Measurements from ENCODE around the gene HPCAL1. TPM values are rescaled to one million over a fixed set of nuclear protein-coding genes. Genes with fewer than 3 reads are reported as not detected.

HPCAL1 gene
- total and polyA plus RNA-seq, 2 of the 8 experiments (the other 6 are each of a cell fraction or from before 2014, with no cell fraction given): 5.8 to 8.6 TPM

- H2BK5ac ChIP-seq (ENCODE audit: low read depth, low read length): no peak overlapping the region; the same call in 1 of the 2 replicates
- no peak overlapping the region for H3K14ac ChIP-seq (ENCODE audit: insufficient read length)
- peaks cover 0 to 2% (median 0%) of the 10 kb centered on the region in 4 experiments; a peak in 1 of 7 replicates for H3K4me1 ChIP-seq (replicated peaks in 1 of 4; ENCODE audit: control insufficient read depth in 3 of 4, insufficient read depth in 4 of 4, low read length in 3 of 4)
- peaks cover 0 to 11% of the 10 kb centered on the region in 2 experiments for H4K20me1 ChIP-seq (replicated peaks in 1 of 2; ENCODE audit: control insufficient read depth in 1 of 2, insufficient read depth in 2 of 2, low read length in 2 of 2)
- no peak overlapping the region for H2BK12ac ChIP-seq (ENCODE audit: low read depth, low read length)
- CTCF ChIA-PET (ENCODE audit: partially characterized antibody): interaction anchor here (3.8 kb wide), 1 partner anchor 12 kb away, joined by 15 read pairs; no protein-coding TSS in a partner anchor
- no peak overlapping the region for H3K27ac ChIP-seq (ENCODE audit: low read depth, low read length)
- no peak overlapping the region for H3K4me2 ChIP-seq (ENCODE audit: insufficient read depth in 1 of 2, low read depth in 2 of 2, low read length in 2 of 2)
- 80% methylated on average over 6 of the region's 6 CpGs; no CpG with 5 or more reads in 1 of the 2 experiments for WGBS, 2 experiments (ENCODE audit: extremely low coverage in 1 of 2, insufficient coverage in 1 of 2, insufficient read length in 1 of 2, insufficient replicate concordance in 2 of 2, low coverage in 1 of 2, low lambda C conversion rate in 2 of 2, missing lambda C conversion rate in 1 of 2)
- no peak overlapping the region for H3K4me3 ChIP-seq (ENCODE audit: extremely low read depth in 1 of 4, insufficient read depth in 2 of 4, low read depth in 3 of 4, low read length in 4 of 4)
- H3K27me3 ChIP-seq (replicated peaks in 1 of 4; ENCODE audit: control insufficient read depth in 3 of 4, extremely low read depth in 1 of 4, insufficient read depth in 3 of 4, low read length in 3 of 4): no peaks in the 10 kb centered on the region
- TF ChIP-seq HDAC2 (IDR thresholded peaks at IDR 0.05; ENCODE audit: borderline replicate concordance in 1 of 2, low read depth in 2 of 2, low read length in 2 of 2) (no peak), SRF (IDR thresholded peaks at IDR 0.05; ENCODE audit: low read depth, low read length) (no peak), CTCF (IDR thresholded peaks at IDR 0.05; ENCODE audit: control extremely low read depth in 1 of 3, insufficient read depth in 1 of 3, low read depth in 1 of 3, low read length in 3 of 3) (no peak), MAX (IDR thresholded peaks at IDR 0.05) (no peak), JUN (IDR thresholded peaks at IDR 0.05; ENCODE audit: low read depth, low read length) (no peak), CEBPB (IDR thresholded peaks at IDR 0.05; ENCODE audit: low read depth, low read length) (no peak), SUZ12 (IDR thresholded peaks at IDR 0.05; ENCODE audit: low read length) (no peak), TEAD4 (IDR thresholded peaks at IDR 0.05; ENCODE audit: low read depth, low read length) (no peak), RXRA (IDR thresholded peaks at IDR 0.05; ENCODE audit: insufficient read depth, low read depth, low read length) (no peak), SP2 (IDR thresholded peaks at IDR 0.05; ENCODE audit: low read length) (no peak)
- H4K91ac ChIP-seq (replicated peaks; ENCODE audit: insufficient read length, low read length): no peak overlapping the region
- no peak overlapping the region for H3K18ac ChIP-seq (ENCODE audit: extremely low read depth, low read length)
- H2BK120ac ChIP-seq (replicated peaks; ENCODE audit: low read depth, low read length): no peak overlapping the region
- H3K9me3 ChIP-seq (ENCODE audit: insufficient read depth in 2 of 2, low read depth in 1 of 2, low read length in 1 of 2): no peaks in the 10 kb centered on the region
- H2BK20ac ChIP-seq (ENCODE audit: low read length): no peak overlapping the region
- no peak overlapping the region for H3K56ac ChIP-seq (replicated peaks; ENCODE audit: insufficient read length, low read depth, low read length)
- peaks cover 13% of the 10 kb centered on the region; the same call in 1 of the 2 replicates for H3K23me2 ChIP-seq (ENCODE audit: low read depth, low read length)
- H4K5ac ChIP-seq (ENCODE audit: insufficient read length, low read depth, low read length): no peak overlapping the region
- no peak overlapping the region for H2BK15ac ChIP-seq (ENCODE audit: low read length)
- no peak overlapping the region for H3K23ac ChIP-seq (ENCODE audit: insufficient read length)
- FAIRE-seq: no peak
- H3K36me3 ChIP-seq (ENCODE audit: control insufficient read depth in 2 of 4, insufficient read depth in 4 of 4, low read length in 3 of 4): no peaks in the 10 kb centered on the region; a peak in 1 of 8 replicates
- H3K79me1 ChIP-seq (ENCODE audit: low read depth, low read length): no peaks in the 10 kb centered on the region; the same call in 1 of the 2 replicates
- H3K4ac ChIP-seq (replicated peaks; ENCODE audit: insufficient read length, low read depth, low read length): no peak overlapping the region
- POLR2A ChIA-PET (ENCODE audit: partially characterized antibody): interaction anchor here (0.6 kb wide), 1 partner anchor 199 kb away, joined by 3 read pairs; no protein-coding TSS in a partner anchor
- DNase-seq (ENCODE audit: low read depth in 1 of 2, low spot score in 2 of 2): no peak
- no peak overlapping the region for H2AK5ac ChIP-seq (ENCODE audit: low read depth, low read length)
- no peaks in the 10 kb centered on the region; a peak in 1 of 4 replicates for H3K79me2 ChIP-seq (ENCODE audit: control insufficient read depth in 1 of 2, insufficient read depth in 2 of 2, low read length in 2 of 2)
- H4K8ac ChIP-seq (ENCODE audit: extremely low read depth, insufficient read depth, low read length): no peak overlapping the region
- H3K9ac ChIP-seq (replicated peaks in 1 of 4; ENCODE audit: extremely low read depth in 1 of 4, low read depth in 3 of 4, low read length in 3 of 4): no peak overlapping the region
- H2AFZ ChIP-seq (ENCODE audit: low read length): no peak overlapping the region
Observed at GRCh38 chr2:10316336-10316735, 13.6 kb downstream of the HPCAL1 start.
